ENCODE data around the gene RNF19B.

RNF19B gene

GRCh38 chr1:32904797-32905196 is 59.8 kb downstream of the RNF19B start:
- no peaks in the 10 kb centered on the region for H3K9me3 ChIP-seq (ENCODE audit: control insufficient read depth, low read length)
- H3K27me3 ChIP-seq (replicated peaks; ENCODE audit: control insufficient read depth, insufficient read depth, low read length, poor library complexity, severe bottlenecking), result peaks cover 24% of the 10 kb centered on the region
- H3K4me1 ChIP-seq (ENCODE audit: control insufficient read depth, insufficient read depth, low read length, poor library complexity, severe bottlenecking), result peaks cover 12% of the 10 kb centered on the region
- no peak for DNase-seq
- no peak overlapping the region for H3K4me3 ChIP-seq (ENCODE audit: insufficient read depth, low read depth, low read length, poor library complexity, severe bottlenecking)
- H3K27ac ChIP-seq (ENCODE audit: insufficient read depth, low read length, poor library complexity, severe bottlenecking), result no peak overlapping the region
- no peaks in the 10 kb centered on the region for H3K36me3 ChIP-seq (ENCODE audit: control insufficient read depth, insufficient read depth, low read length)

GRCh38 chr1:32903991-32904785 is 60.4 kb downstream of the RNF19B start:
- Histone ChIP-seq H3K4me3 (ENCODE audit: insufficient read depth, low read depth, low read length, poor library complexity, severe bottlenecking) (no peak overlapping the region), H3K36me3 (ENCODE audit: control insufficient read depth, insufficient read depth, low read length) (no peaks in the 10 kb centered on the region), H3K4me1 (ENCODE audit: control insufficient read depth, insufficient read depth, low read length, poor library complexity, severe bottlenecking) (peaks cover 12% of the 10 kb centered on the region), H3K9me3 (ENCODE audit: control insufficient read depth, low read length) (no peaks in the 10 kb centered on the region), H3K27ac (ENCODE audit: insufficient read depth, low read length, poor library complexity, severe bottlenecking) (no peak overlapping the region), H3K27me3 (replicated peaks; ENCODE audit: control insufficient read depth, insufficient read depth, low read length, poor library complexity, severe bottlenecking) (peaks cover 29% of the 10 kb centered on the region)
- no peak for DNase-seq

- Histone ChIP-seq H3K9me3 (ENCODE audit: control insufficient read depth, low read length) (no peaks in the 10 kb centered on the region), H3K27ac (ENCODE audit: insufficient read depth, low read length, poor library complexity, severe bottlenecking) (no peak overlapping the region), H3K4me1 (ENCODE audit: control insufficient read depth, insufficient read depth, low read length, poor library complexity, severe bottlenecking) (peaks cover 12% of the 10 kb centered on the region), H3K36me3 (ENCODE audit: control insufficient read depth, insufficient read depth, low read length) (no peaks in the 10 kb centered on the region), H3K27me3 (replicated peaks; ENCODE audit: control insufficient read depth, insufficient read depth, low read length, poor library complexity, severe bottlenecking) (peaks cover 29% of the 10 kb centered on the region), H3K4me3 (ENCODE audit: insufficient read depth, low read depth, low read length, poor library complexity, severe bottlenecking) (no peak overlapping the region)
- no peak for DNase-seq
These were observed 62.1 kb downstream of the RNF19B start for GRCh38 chr1:32902535-32902920.

- Histone ChIP-seq H3K36me3 (ENCODE audit: control insufficient read depth, insufficient read depth, low read length) (no peaks in the 10 kb centered on the region), H3K27ac (ENCODE audit: insufficient read depth, low read length, poor library complexity, severe bottlenecking) (no peak overlapping the region), H3K4me1 (ENCODE audit: control insufficient read depth, insufficient read depth, low read length, poor library complexity, severe bottlenecking) (peaks cover 12% of the 10 kb centered on the region), H3K27me3 (replicated peaks; ENCODE audit: control insufficient read depth, insufficient read depth, low read length, poor library complexity, severe bottlenecking) (peaks cover 29% of the 10 kb centered on the region), H3K4me3 (ENCODE audit: insufficient read depth, low read depth, low read length, poor library complexity, severe bottlenecking) (peak overlapping the region; percentile 22), H3K9me3 (ENCODE audit: control insufficient read depth, low read length) (no peaks in the 10 kb centered on the region)
- DNase-seq, result no peak
These were observed 62.6 kb downstream of the RNF19B start for GRCh38 chr1:32901823-32902534.

- H3K36me3 ChIP-seq (ENCODE audit: control insufficient read depth, insufficient read depth, low read length), result no peaks in the 10 kb centered on the region
- H3K27ac ChIP-seq (ENCODE audit: insufficient read depth, low read length, poor library complexity, severe bottlenecking), result no peak within 1 kb of the TSS
- H3K4me1 ChIP-seq (ENCODE audit: control insufficient read depth, insufficient read depth, low read length, poor library complexity, severe bottlenecking), result peaks cover 12% of the 10 kb centered on the region
- peak within 1 kb of the TSS; percentile 38 for H3K4me3 ChIP-seq (ENCODE audit: insufficient read depth, low read depth, low read length, poor library complexity, severe bottlenecking)
- no peak for DNase-seq
- no peaks in the 10 kb centered on the region for H3K9me3 ChIP-seq (ENCODE audit: control insufficient read depth, low read length)
- peaks cover 29% of the 10 kb centered on the region for H3K27me3 ChIP-seq (replicated peaks; ENCODE audit: control insufficient read depth, insufficient read depth, low read length, poor library complexity, severe bottlenecking)
These were observed 63.4 kb downstream of the RNF19B start, which contains the start of gene TMEM54 for GRCh38 chr1:32900956-32901822. TSS of gene TMEM54 (minus strand) at chr1:32901389. CDS start at chr1:32901238, 151 bp downstream.

GRCh38 chr1:32900371-32900955 is 64.1 kb downstream of the RNF19B start:
- Histone ChIP-seq H3K27me3 (replicated peaks; ENCODE audit: control insufficient read depth, insufficient read depth, low read length, poor library complexity, severe bottlenecking) (peaks cover 29% of the 10 kb centered on the region), H3K4me1 (ENCODE audit: control insufficient read depth, insufficient read depth, low read length, poor library complexity, severe bottlenecking) (peaks cover 12% of the 10 kb centered on the region), H3K9me3 (ENCODE audit: control insufficient read depth, low read length) (no peaks in the 10 kb centered on the region), H3K27ac (ENCODE audit: insufficient read depth, low read length, poor library complexity, severe bottlenecking) (no peak overlapping the region), H3K36me3 (ENCODE audit: control insufficient read depth, insufficient read depth, low read length) (no peaks in the 10 kb centered on the region), H3K4me3 (ENCODE audit: insufficient read depth, low read depth, low read length, poor library complexity, severe bottlenecking) (peak overlapping the region; percentile 38)
- no peak for DNase-seq

GRCh38 chr1:32899586-32900296 is 64.9 kb downstream of the RNF19B start:
- Histone ChIP-seq H3K4me1 (ENCODE audit: control insufficient read depth, insufficient read depth, low read length, poor library complexity, severe bottlenecking) (peaks cover 12% of the 10 kb centered on the region), H3K27me3 (replicated peaks; ENCODE audit: control insufficient read depth, insufficient read depth, low read length, poor library complexity, severe bottlenecking) (peaks cover 29% of the 10 kb centered on the region), H3K36me3 (ENCODE audit: control insufficient read depth, insufficient read depth, low read length) (no peaks in the 10 kb centered on the region), H3K4me3 (ENCODE audit: insufficient read depth, low read depth, low read length, poor library complexity, severe bottlenecking) (no peak overlapping the region), H3K9me3 (ENCODE audit: control insufficient read depth, low read length) (no peaks in the 10 kb centered on the region), H3K27ac (ENCODE audit: insufficient read depth, low read length, poor library complexity, severe bottlenecking) (no peak overlapping the region)
- DNase-seq, result no peak

- Histone ChIP-seq H3K4me1 (ENCODE audit: control insufficient read depth, insufficient read depth, low read length, poor library complexity, severe bottlenecking) (peaks cover 12% of the 10 kb centered on the region), H3K9me3 (ENCODE audit: control insufficient read depth, low read length) (no peaks in the 10 kb centered on the region), H3K36me3 (ENCODE audit: control insufficient read depth, insufficient read depth, low read length) (no peaks in the 10 kb centered on the region), H3K27me3 (replicated peaks; ENCODE audit: control insufficient read depth, insufficient read depth, low read length, poor library complexity, severe bottlenecking) (peaks cover 34% of the 10 kb centered on the region), H3K27ac (ENCODE audit: insufficient read depth, low read length, poor library complexity, severe bottlenecking) (no peak overlapping the region), H3K4me3 (ENCODE audit: insufficient read depth, low read depth, low read length, poor library complexity, severe bottlenecking) (no peak overlapping the region)
- no peak for DNase-seq
These were observed 65.7 kb downstream of the RNF19B start for GRCh38 chr1:32898958-32899357.

- DNase-seq, result no peak
- H3K27ac ChIP-seq (ENCODE audit: insufficient read depth, low read length, poor library complexity, severe bottlenecking), result no peak overlapping the region
- peaks cover 20% of the 10 kb centered on the region for H3K4me1 ChIP-seq (ENCODE audit: control insufficient read depth, insufficient read depth, low read length, poor library complexity, severe bottlenecking)
- no peaks in the 10 kb centered on the region for H3K36me3 ChIP-seq (ENCODE audit: control insufficient read depth, insufficient read depth, low read length)
- H3K9me3 ChIP-seq (ENCODE audit: control insufficient read depth, low read length), result no peaks in the 10 kb centered on the region
- no peak overlapping the region for H3K4me3 ChIP-seq (ENCODE audit: insufficient read depth, low read depth, low read length, poor library complexity, severe bottlenecking)
- H3K27me3 ChIP-seq (replicated peaks; ENCODE audit: control insufficient read depth, insufficient read depth, low read length, poor library complexity, severe bottlenecking), result peaks cover 38% of the 10 kb centered on the region
These were observed 66.6 kb downstream of the RNF19B start for GRCh38 chr1:32898056-32898455.

All from effector memory CD4-positive, alpha-beta T cell (primary cell).